ENCODE results near the gene NRXN2. TPM values are rescaled to one million over a fixed set of nuclear protein-coding genes. Genes with fewer than 3 reads are reported as not detected.

The NRXN2 gene
- total and polyA plus RNA-seq, 2 donors (not counting 3 experiments of a cell fraction or from before 2014, with no cell fraction given), result not detected

DNA sequence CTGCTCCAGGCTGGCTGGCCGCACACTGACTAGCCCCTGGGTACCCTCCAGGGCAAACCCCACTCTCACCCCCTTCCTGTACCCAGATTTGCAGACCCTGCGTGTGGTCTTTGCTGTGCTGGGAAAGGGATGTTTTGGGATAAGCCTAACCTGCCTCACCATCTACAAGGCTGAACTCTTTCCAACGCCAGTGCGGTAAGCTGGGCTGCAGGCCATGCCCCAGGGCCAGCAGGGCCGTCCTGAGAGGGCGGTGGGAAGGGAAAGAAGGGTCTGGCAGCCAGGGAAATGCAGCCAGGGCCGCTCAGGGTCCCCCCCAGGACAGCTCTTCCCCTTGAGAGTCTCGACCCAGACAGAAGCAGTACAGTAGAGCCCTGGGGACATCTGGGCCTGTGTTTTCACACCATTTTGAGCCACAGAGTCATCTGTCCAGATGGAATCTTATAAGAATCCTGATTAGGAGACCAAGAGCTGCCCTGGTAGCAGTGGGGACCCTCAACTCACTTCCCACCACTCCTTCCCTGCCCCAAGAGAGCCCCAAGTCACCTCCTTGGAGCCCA, 154.3 kb downstream of the NRXN2 start:
- TF ChIP-seq POLR2AphosphoS5 (IDR thresholded peaks at IDR 0.05; ENCODE audit: insufficient read depth, low read depth, low read length), result no peak
- TF ChIP-seq, protein P1, sequence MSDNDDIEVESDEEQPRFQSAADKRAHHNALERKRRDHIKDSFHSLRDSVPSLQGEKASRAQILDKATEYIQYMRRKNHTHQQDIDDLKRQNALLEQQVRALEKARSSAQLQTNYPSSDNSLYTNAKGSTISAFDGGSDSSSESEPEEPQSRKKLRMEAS (IDR thresholded peaks at IDR 0.05; ENCODE audit: insufficient read depth, insufficient read length), result no peak
- TF ChIP-seq MYC (IDR thresholded peaks at IDR 0.05; ENCODE audit: low read depth, low read length), result no peak
- TF ChIP-seq POLR2A (IDR thresholded peaks at IDR 0.05; ENCODE audit: low read depth, low read length), result no peak
- TF ChIP-seq JUN (IDR thresholded peaks at IDR 0.05; ENCODE audit: borderline replicate concordance, insufficient read depth, insufficient read length, low read depth), result no peak
- TF ChIP-seq, protein P2, sequence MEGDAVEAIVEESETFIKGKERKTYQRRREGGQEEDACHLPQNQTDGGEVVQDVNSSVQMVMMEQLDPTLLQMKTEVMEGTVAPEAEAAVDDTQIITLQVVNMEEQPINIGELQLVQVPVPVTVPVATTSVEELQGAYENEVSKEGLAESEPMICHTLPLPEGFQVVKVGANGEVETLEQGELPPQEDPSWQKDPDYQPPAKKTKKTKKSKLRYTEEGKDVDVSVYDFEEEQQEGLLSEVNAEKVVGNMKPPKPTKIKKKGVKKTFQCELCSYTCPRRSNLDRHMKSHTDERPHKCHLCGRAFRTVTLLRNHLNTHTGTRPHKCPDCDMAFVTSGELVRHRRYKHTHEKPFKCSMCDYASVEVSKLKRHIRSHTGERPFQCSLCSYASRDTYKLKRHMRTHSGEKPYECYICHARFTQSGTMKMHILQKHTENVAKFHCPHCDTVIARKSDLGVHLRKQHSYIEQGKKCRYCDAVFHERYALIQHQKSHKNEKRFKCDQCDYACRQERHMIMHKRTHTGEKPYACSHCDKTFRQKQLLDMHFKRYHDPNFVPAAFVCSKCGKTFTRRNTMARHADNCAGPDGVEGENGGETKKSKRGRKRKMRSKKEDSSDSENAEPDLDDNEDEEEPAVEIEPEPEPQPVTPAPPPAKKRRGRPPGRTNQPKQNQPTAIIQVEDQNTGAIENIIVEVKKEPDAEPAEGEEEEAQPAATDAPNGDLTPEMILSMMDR (IDR thresholded peaks at IDR 0.05; ENCODE audit: extremely low read depth in 1 of 2, insufficient read depth in 1 of 2, low read depth in 1 of 2, low read length in 2 of 2), result no peak
- no peak for TF ChIP-seq EZH2 (IDR thresholded peaks at IDR 0.05; ENCODE audit: borderline replicate concordance, low read depth, low read length, severe bottlenecking)
- no peak for TF ChIP-seq FOS (IDR thresholded peaks at IDR 0.05; ENCODE audit: borderline replicate concordance, insufficient read depth, low read length)
- no peak for TF ChIP-seq GATA2 (IDR thresholded peaks at IDR 0.05; ENCODE audit: insufficient read depth, insufficient read length, low read depth, low read length)
- H3K9me1 ChIP-seq (replicated peaks; ENCODE audit: control insufficient read depth, extremely low read depth, insufficient read depth, low read length), result no peaks in the 10 kb centered on the region
- no peak overlapping the region for H3K27ac ChIP-seq (ENCODE audit: insufficient read depth, low read depth, low read length)
- H3K36me3 ChIP-seq (ENCODE audit: control insufficient read depth in 2 of 2, extremely low read depth in 1 of 2, insufficient read depth in 2 of 2, low read length in 2 of 2), result no peaks in the 10 kb centered on the region
- FAIRE-seq, result no peak
- no peak for DNase-seq (ENCODE audit: low read depth, low spot score)
- no peaks in the 10 kb centered on the region for H3K79me2 ChIP-seq (ENCODE audit: control insufficient read depth, insufficient read depth, low read length)
- intact Hi-C loops (cut with micrococcal nuclease), result loop anchor here (5.0 kb wide), 1 partner anchor 69 kb away; no protein-coding TSS in a partner anchor
- ChIA-PET CTCF (interaction anchor here (1.2 kb wide), 1 partner anchor 15 kb away, joined by 3 read pairs; no protein-coding TSS in a partner anchor), POLR2A (interaction anchor here (0.5 kb wide), 1 partner anchor 44 kb away, joined by 3 read pairs; no protein-coding TSS in a partner anchor)
- no peaks in the 10 kb centered on the region for H4K20me1 ChIP-seq (replicated peaks; ENCODE audit: control insufficient read depth, extremely low read depth, insufficient read depth, low read length)
- no peak overlapping the region for H3K4me3 ChIP-seq (replicated peaks in 1 of 3; ENCODE audit: insufficient read depth in 1 of 3, low read depth in 1 of 3, low read length in 3 of 3)
- no peak overlapping the region for H2AFZ ChIP-seq (ENCODE audit: low read depth, low read length)
- BruUV-seq (replicated peaks), result no TSS peak
- no peak overlapping the region for H3K9ac ChIP-seq (replicated peaks; ENCODE audit: extremely low read depth, insufficient read depth, low read length)
- H3K27me3 ChIP-seq (ENCODE audit: control insufficient read depth in 2 of 2, insufficient read depth in 2 of 2, low read length in 2 of 2), result no peaks in the 10 kb centered on the region
- dilution Hi-C loops (cut with MboI; ENCODE audit: extremely low pct_ligation_motif_present, low sequenced_read_pairs), result no loop called here
- H3K9me3 ChIP-seq (replicated peaks; ENCODE audit: control insufficient read depth, insufficient read depth, low read length), result no peaks in the 10 kb centered on the region
- H3K4me2 ChIP-seq (ENCODE audit: insufficient read depth, low read length), result no peak overlapping the region
- no peaks in the 10 kb centered on the region for H3K4me1 ChIP-seq (ENCODE audit: control insufficient read depth, extremely low read depth, insufficient read depth, low read length)

All from endothelial cell of umbilical vein (primary cell).